ENCODE results near the gene FRMD1. TPM values are rescaled to one million over a fixed set of nuclear protein-coding genes. Genes with fewer than 3 reads are reported as not detected.

FRMD1 gene
- total and polyA plus RNA-seq, 2 of the 8 experiments (the other 6 are each of a cell fraction or from before 2014, with no cell fraction given) = 0.36 TPM; not detected in 1

DNA sequence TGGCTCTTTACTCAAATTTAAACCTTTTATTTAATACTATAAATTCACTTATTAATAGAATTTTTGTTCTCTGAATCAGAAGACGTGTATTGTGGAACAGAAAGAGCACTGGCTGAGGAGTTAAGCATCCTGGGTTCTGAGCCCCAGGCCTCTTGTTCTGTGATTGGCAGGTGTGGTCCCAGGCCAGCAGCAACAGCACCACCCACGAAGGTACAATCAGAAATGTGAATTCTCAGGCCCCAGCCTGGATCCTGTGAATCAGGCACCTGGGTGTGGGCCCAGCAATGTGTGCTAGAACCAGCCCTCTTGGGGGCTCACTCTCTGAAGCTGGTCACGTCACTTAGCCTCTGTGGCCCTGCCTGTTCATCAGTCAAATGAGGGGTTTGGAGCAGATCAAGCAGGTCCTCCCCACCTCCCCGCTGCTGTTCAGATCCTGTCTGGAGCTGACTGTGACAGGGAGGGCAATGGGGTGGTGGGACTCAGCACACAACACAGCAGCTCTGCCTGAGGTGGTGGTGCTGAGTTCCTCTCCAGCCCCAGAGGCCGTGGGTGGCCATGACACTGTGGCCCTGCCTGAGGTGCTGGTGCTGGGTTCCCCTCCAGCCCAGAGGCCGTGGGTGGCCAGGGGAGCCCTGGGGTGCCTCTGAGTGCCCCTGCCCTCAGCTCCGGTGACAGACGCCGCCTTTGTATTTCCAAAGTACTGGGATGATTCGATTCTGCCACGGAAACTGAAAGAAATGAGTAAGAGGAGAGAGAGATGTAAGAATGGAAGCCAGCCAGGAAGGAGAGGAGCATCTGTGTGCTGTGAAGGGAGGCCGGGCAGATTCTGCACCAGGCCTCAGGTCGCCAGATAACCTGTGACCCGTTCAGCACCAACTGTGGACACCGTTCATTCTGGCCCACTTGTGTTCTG, 41.6 kb upstream of the FRMD1 start:
- no peak overlapping the region for H3K56ac ChIP-seq (replicated peaks; ENCODE audit: insufficient read length, low read depth, low read length)
- H4K8ac ChIP-seq (ENCODE audit: extremely low read depth, insufficient read depth, low read length) = no peak overlapping the region
- H2BK5ac ChIP-seq (ENCODE audit: low read depth, low read length) = no peak overlapping the region
- H2BK12ac ChIP-seq (ENCODE audit: low read depth, low read length) = peak overlapping the region; percentile 27; the same call in 1 of the 2 replicates
- H3K23ac ChIP-seq (ENCODE audit: insufficient read length) = no peak overlapping the region
- no peak overlapping the region for H2BK15ac ChIP-seq (ENCODE audit: low read length)
- H3K9ac ChIP-seq (replicated peaks in 1 of 4; ENCODE audit: extremely low read depth in 1 of 4, low read depth in 3 of 4, low read length in 3 of 4) = no peak overlapping the region
- FAIRE-seq (no peak), DNase-seq (ENCODE audit: low read depth in 1 of 2, low spot score in 2 of 2) (peak in 1 of 2 experiments; percentile 29)
- peaks cover 0 to 3% of the 10 kb centered on the region in 2 experiments; a peak in 1 of 4 replicates for H3K9me3 ChIP-seq (ENCODE audit: insufficient read depth in 2 of 2, low read depth in 1 of 2, low read length in 1 of 2)
- H2AK5ac ChIP-seq (ENCODE audit: low read depth, low read length) = no peak overlapping the region
- peaks cover 0 to 3% of the 10 kb centered on the region in 2 experiments for H4K20me1 ChIP-seq (replicated peaks in 1 of 2; ENCODE audit: control insufficient read depth in 1 of 2, insufficient read depth in 2 of 2, low read length in 2 of 2)
- CTCF ChIA-PET (ENCODE audit: partially characterized antibody) = interaction anchor here (0.9 kb wide), 1 partner anchor 61 kb away, joined by 3 read pairs; no protein-coding TSS in a partner anchor
- H3K18ac ChIP-seq (ENCODE audit: extremely low read depth, low read length) = peak overlapping the region; percentile 38
- no peak overlapping the region for H3K4me2 ChIP-seq (ENCODE audit: insufficient read depth in 1 of 2, low read depth in 2 of 2, low read length in 2 of 2)
- no peak overlapping the region for H3K4me3 ChIP-seq (ENCODE audit: extremely low read depth in 1 of 4, insufficient read depth in 2 of 4, low read depth in 3 of 4, low read length in 4 of 4)
- H3K4ac ChIP-seq (replicated peaks; ENCODE audit: insufficient read length, low read depth, low read length) = no peak overlapping the region
- no peak overlapping the region for H2BK120ac ChIP-seq (replicated peaks; ENCODE audit: low read depth, low read length)
- H3K27ac ChIP-seq (ENCODE audit: low read depth, low read length) = no peak overlapping the region
- H3K27me3 ChIP-seq (replicated peaks in 1 of 4; ENCODE audit: control insufficient read depth in 3 of 4, extremely low read depth in 1 of 4, insufficient read depth in 3 of 4, low read length in 3 of 4) = no peaks in the 10 kb centered on the region
- no peak overlapping the region for H2AFZ ChIP-seq (ENCODE audit: low read length)
- peaks cover 0 to 3% (median 2%) of the 10 kb centered on the region in 4 experiments; a peak in 4 of 7 replicates for H3K4me1 ChIP-seq (replicated peaks in 1 of 4; ENCODE audit: control insufficient read depth in 3 of 4, insufficient read depth in 4 of 4, low read length in 3 of 4)
- TF ChIP-seq FOSL1 (IDR thresholded peaks at IDR 0.05; ENCODE audit: insufficient read depth, low read depth, low read length) = no peak
- no peak for TF ChIP-seq POLR2A (IDR thresholded peaks at IDR 0.05; ENCODE audit: control extremely low read depth in 1 of 2, low read depth in 2 of 2, low read length in 2 of 2)
- H4K5ac ChIP-seq (ENCODE audit: insufficient read length, low read depth, low read length) = no peak overlapping the region
- H3K23me2 ChIP-seq (ENCODE audit: low read depth, low read length) = peaks cover 6% of the 10 kb centered on the region; the same call in 1 of the 2 replicates
- H3K79me1 ChIP-seq (ENCODE audit: low read depth, low read length) = no peaks in the 10 kb centered on the region
- H4K91ac ChIP-seq (replicated peaks; ENCODE audit: insufficient read length, low read length) = no peak overlapping the region
- POLR2A ChIA-PET (ENCODE audit: partially characterized antibody) = no interaction called here
- no peak overlapping the region for H2BK20ac ChIP-seq (ENCODE audit: low read length)
- 77% methylated on average over 15 of the region's 15 CpGs; no CpG with 5 or more reads in 1 of the 2 experiments for WGBS, 2 experiments (ENCODE audit: extremely low coverage in 1 of 2, insufficient coverage in 1 of 2, insufficient read length in 1 of 2, insufficient replicate concordance in 2 of 2, low coverage in 1 of 2, low lambda C conversion rate in 2 of 2, missing lambda C conversion rate in 1 of 2)
- H3K14ac ChIP-seq (ENCODE audit: insufficient read length) = no peak overlapping the region
- no peaks in the 10 kb centered on the region for H3K79me2 ChIP-seq (ENCODE audit: control insufficient read depth in 1 of 2, insufficient read depth in 2 of 2, low read length in 2 of 2)
- no peaks in the 10 kb centered on the region for H3K36me3 ChIP-seq (ENCODE audit: control insufficient read depth in 2 of 4, insufficient read depth in 4 of 4, low read length in 3 of 4)
